Kidney (tissue), 14 donors: ENCODE measurements around the gene LY6G6F. TPM values are rescaled to one million over a fixed set of nuclear protein-coding genes. Genes with fewer than 3 reads are reported as not detected.

Experiments
- DNase-seq, 5 donors: peaks; one replicate each; pipeline ENCODE4 v3.0.0-alpha.2; 2013 to 2020
- FAIRE-seq: peaks from 2 replicates; lab custom pipeline; 2012; peaks lifted over from hg19 to GRCh38; lab: Jason Lieb, UNC
- H3K27ac ChIP-seq, 2 donors: one replicate each; pipeline ENCODE4 v1.7.0; 2013; ENCODE audit warnings: low read depth in 2 of 2, low read length in 2 of 2, inconsistent platforms in 1 of 2
- H3K27me3 ChIP-seq: one replicate; pipeline ENCODE4 v1.7.1; 2013; ENCODE audit warnings: low read length, inconsistent platforms; ENCODE audit not compliant: control insufficient read depth, insufficient read depth
- H3K36me3 ChIP-seq, 3 donors: one replicate each; pipeline versions ENCODE4 v1.7.0 to v1.7.1; 2013; ENCODE audit warnings: low read length in 3 of 3, control low read depth in 1 of 3, inconsistent platforms in 1 of 3; ENCODE audit not compliant: insufficient read depth in 3 of 3, control insufficient read depth in 2 of 3
- H3K4me1 ChIP-seq, 3 donors: one replicate each; pipeline versions ENCODE4 v1.7.0 to v1.7.1; 2013; ENCODE audit warnings: low read length in 3 of 3, inconsistent platforms in 1 of 3, low read depth in 1 of 3; ENCODE audit not compliant: control insufficient read depth in 2 of 3, insufficient read depth in 2 of 3
- H3K4me3 ChIP-seq, 3 donors: one replicate each; pipeline versions ENCODE4 v1.7.0 to v1.8.1; 2013; ENCODE audit warnings: low read length in 3 of 3, control low read depth in 1 of 3, inconsistent platforms in 1 of 3
- H3K9ac ChIP-seq, 3 donors: one replicate each; pipeline versions ENCODE4 v1.7.0 to v1.7.1; 2013; ENCODE audit warnings: low read length in 3 of 3, control low read depth in 1 of 3, inconsistent platforms in 1 of 3
- H3K9me3 ChIP-seq, 3 donors: one replicate each; pipeline versions ENCODE4 v1.7.0 to v1.7.1; 2013; ENCODE audit warnings: low read length in 3 of 3, control low read depth in 1 of 3, inconsistent platforms in 1 of 3; ENCODE audit not compliant: control insufficient read depth in 2 of 3, insufficient read depth in 1 of 3
- CTCF ChIP-seq: IDR thresholded peaks from 3 replicates; pipeline ENCODE4 v1.5.1; 2012; ENCODE audit warnings: mild to moderate bottlenecking, moderate library complexity, borderline replicate concordance; ENCODE audit not compliant: insufficient read depth; ENCODE audit errors: extremely low read depth
- intact Hi-C: fragments of 100-400 bp; cut with DNase I; formaldehyde crosslinking; loops from one replicate; pipeline ENCODE4 v1.11.1; 2022
- polyA plus RNA-seq: library from polyadenylated mRNA; stranded (reverse); fragments of 350-450 nt; fragmentation: Illumina TruSeq; extraction: RNeasy Lipid Tissue Mini Kit (QIAGEN cat#74804); gene quantifications from one replicate; pipeline ENCODE4 v1.2.3, GENCODE V29; 2014; ENCODE audit warnings: low read depth, low replicate concordance; ENCODE audit not compliant: insufficient read depth
- total RNA-seq: library from RNA; stranded (reverse); fragmentation: NEBNext Ultra II Directional; extraction: Animal tissue kit (Norgen Biotek cat#: 25700); gene quantifications from one replicate; pipeline ENCODE4 v1.2.1, GENCODE V29; 2021
- donor health status: control.
- donor health status: control.
- donor health status: control.
- donor health status: control.
- donor health status: control.
- donor health status: DM: yes; HTN: yes; CAD: no.
- donor health status: Normal renal cell carcinoma (clear cell type).

Gene LY6G6F
- total and polyA plus RNA-seq, 2 donors from 2014 or later: not detected

- Histone ChIP-seq H3K4me3 (peak within 1 kb of the TSS; percentile 89 to 98 (median 96)), H3K4me1 (peaks cover 0 to 10% (median 9%) of the 10 kb centered on the region in 3 donors), H3K36me3 (peaks cover 0 to 3% (median 0%) of the 10 kb centered on the region in 3 donors), H3K9ac (peak within 1 kb of the TSS; percentile 81 to 96 (median 88)), H3K9me3 (no peaks in the 10 kb centered on the region), H3K27ac (peak within 1 kb of the TSS; percentile 92 to 95), H3K27me3 (no peaks in the 10 kb centered on the region)
- TF ChIP-seq CTCF: peak; percentile 10
- FAIRE-seq (no peak), DNase-seq (peak; percentile 99 to 100 (median 99))
- intact Hi-C loops: no loop called here
These were observed 3.6 kb upstream of the LY6G6F start, which contains the start of gene ABHD16A for GRCh38 chr6:31702819-31703716. ABHD16A (minus strand) TSS chr6:31703324; CDS start chr6:31703281, 43 bp downstream.

GRCh38 chr6:31705931-31706330 is 735 bp upstream of the LY6G6F start:
- no peaks in the 10 kb centered on the region for H3K9me3 ChIP-seq
- intact Hi-C loops: no loop called here
- no peak for TF ChIP-seq CTCF
- FAIRE-seq: no peak
- H3K27ac ChIP-seq: no peak overlapping the region
- H3K4me1 ChIP-seq: peaks cover 0 to 10% (median 7%) of the 10 kb centered on the region in 3 donors
- H3K27me3 ChIP-seq: no peaks in the 10 kb centered on the region
- peaks cover 0 to 1% (median 0%) of the 10 kb centered on the region in 3 donors for H3K36me3 ChIP-seq
- no peak overlapping the region for H3K9ac ChIP-seq
- DNase-seq: no peak
- H3K4me3 ChIP-seq: no peak overlapping the region

GRCh38 chr6:31707701-31708100 is 1.0 kb downstream of the LY6G6F start:
- Histone ChIP-seq H3K4me3 (no peak overlapping the region), H3K36me3 (no peaks in the 10 kb centered on the region), H3K27ac (no peak overlapping the region), H3K9ac (no peak overlapping the region), H3K27me3 (no peaks in the 10 kb centered on the region), H3K9me3 (no peaks in the 10 kb centered on the region), H3K4me1 (no peaks in the 10 kb centered on the region)
- FAIRE-seq: no peak
- DNase-seq: no peak
- intact Hi-C loops: no loop called here
- TF ChIP-seq CTCF: no peak
